Measurements from ENCODE around the gene SOWAHB.
A peak's percentile ranks its signal among the peaks of the same experiment; 100 is the strongest.
"Not testable (repeated sequence)": the region's sequence is repeated elsewhere in the genome, so short reads cannot be mapped to it uniquely, and the experiment has no call there.

Gene SOWAHB

GRCh38 chr4:76894537-76895255 is 3.2 kb downstream of the SOWAHB start:
- DNase-seq: no peak

- no peak for DNase-seq
These were observed 5.3 kb downstream of the SOWAHB start for GRCh38 chr4:76892601-76893000.

- no peak for DNase-seq
These were observed 5.9 kb downstream of the SOWAHB start for GRCh38 chr4:76892001-76892400.

- no peak for DNase-seq
These were observed 11.0 kb downstream of the SOWAHB start for GRCh38 chr4:76886848-76887441.

- DNase-seq: no peak
These were observed 11.7 kb downstream of the SOWAHB start for GRCh38 chr4:76886214-76886613.

GRCh38 chr4:76883147-76883546 is 14.8 kb downstream of the SOWAHB start:
- no peak for DNase-seq

GRCh38 chr4:76882630-76883029 is 15.3 kb downstream of the SOWAHB start:
- DNase-seq: no peak

GRCh38 chr4:76881375-76881774 is 16.6 kb downstream of the SOWAHB start:
- no peak for DNase-seq

- DNase-seq: no peak
These were observed 18.1 kb downstream of the SOWAHB start for GRCh38 chr4:76879731-76880364.

- DNase-seq: not testable (repeated sequence)
These were observed 19.2 kb downstream of the SOWAHB start for GRCh38 chr4:76878641-76879165.

GRCh38 chr4:76874176-76874575 is 23.8 kb downstream of the SOWAHB start:
- DNase-seq: no peak

- DNase-seq: no peak
These were observed 24.4 kb downstream of the SOWAHB start for GRCh38 chr4:76873495-76873894.

GRCh38 chr4:76872556-76872955 is 25.4 kb downstream of the SOWAHB start:
- no peak for DNase-seq

GRCh38 chr4:76868780-76869179 is 29.2 kb downstream of the SOWAHB start:
- DNase-seq: not testable (repeated sequence)

- DNase-seq: peak; percentile 40
These were observed 29.9 kb downstream of the SOWAHB start for GRCh38 chr4:76867880-76868655.

- no peak for DNase-seq
These were observed 30.6 kb downstream of the SOWAHB start for GRCh38 chr4:76867377-76867776.

GRCh38 chr4:76866641-76867040 is 31.3 kb downstream of the SOWAHB start:
- DNase-seq: no peak

- DNase-seq: no peak
These were observed 39.6 kb downstream of the SOWAHB start for GRCh38 chr4:76858319-76858718.

GRCh38 chr4:76857074-76857409 is 40.9 kb downstream of the SOWAHB start:
- DNase-seq: no peak

GRCh38 chr4:76856243-76857073 is 41.5 kb downstream of the SOWAHB start:
- DNase-seq: no peak

GRCh38 chr4:76854858-76855257 is 43.1 kb downstream of the SOWAHB start:
- no peak for DNase-seq

- DNase-seq: no peak
These were observed 46.6 kb downstream of the SOWAHB start for GRCh38 chr4:76851375-76851774.
